H1 (cell line): ENCODE data around the gene EEIG2. TPM values are rescaled to one million over a fixed set of nuclear protein-coding genes. Genes with fewer than 3 reads are reported as not detected.

Source experiments
- CTCF ChIA-PET: fragments of 300-600 bp; sonication (Branson Sonifier 250); formaldehyde crosslinking; loops from one replicate; lab custom pipeline; 2021; ENCODE audit not compliant: partially characterized antibody; lab: Charles Lee
- POLR2A ChIA-PET: fragments of 300-600 bp; sonication (Branson Sonifier 250); formaldehyde crosslinking; loops from one replicate; lab custom pipeline; 2021; ENCODE audit warnings: inconsistent platforms; ENCODE audit not compliant: partially characterized antibody; lab: Charles Lee
- DNase-seq, 2 experiments: peaks; one replicate each; pipeline versions ENCODE4 v3.0.0 to v3.0.0-alpha.2; 2010 to 2022; ENCODE audit warnings: low spot score in 2 of 2, low read depth in 1 of 2, mixed read lengths in 1 of 2
- FAIRE-seq: peaks from 2 replicates; lab custom pipeline; 2011; peaks lifted over from hg19 to GRCh38; lab: Jason Lieb, UNC
- H2AFZ ChIP-seq: 2 replicates; pipeline ENCODE4 v1.8.1; 2012; ENCODE audit warnings: low read length, inconsistent platforms
- H2AK5ac ChIP-seq: 2 replicates; pipeline ENCODE4 v1.6.1; 2013; ENCODE audit warnings: low read depth, low read length
- H2BK120ac ChIP-seq: replicated peaks from 2 replicates; pipeline ENCODE3; 2013; ENCODE audit warnings: low read depth, low read length, inconsistent platforms
- H2BK12ac ChIP-seq: 2 replicates; pipeline ENCODE4 v1.6.1; 2013; ENCODE audit warnings: low read depth, low read length
- H2BK15ac ChIP-seq: 2 replicates; pipeline ENCODE4 v1.6.1; 2013; ENCODE audit warnings: low read length
- H2BK20ac ChIP-seq: 2 replicates; pipeline ENCODE4 v1.6.1; 2013; ENCODE audit warnings: low read length
- H2BK5ac ChIP-seq: 2 replicates; pipeline ENCODE4 v1.6.1; 2013; ENCODE audit warnings: low read depth, low read length
- H3K14ac ChIP-seq: 2 replicates; pipeline ENCODE4 v1.6.1; 2013; ENCODE audit warnings: inconsistent platforms; ENCODE audit not compliant: insufficient read length
- H3K18ac ChIP-seq: 2 replicates; pipeline ENCODE4 v1.6.1; 2013; ENCODE audit warnings: low read length; ENCODE audit errors: extremely low read depth
- H3K23ac ChIP-seq: 2 replicates; pipeline ENCODE4 v1.6.1; 2013; ENCODE audit warnings: inconsistent platforms; ENCODE audit not compliant: insufficient read length
- H3K23me2 ChIP-seq: 2 replicates; pipeline ENCODE4 v1.6.1; 2013; ENCODE audit warnings: low read depth, low read length
- H3K27ac ChIP-seq: 2 replicates; pipeline ENCODE4 v1.6.1; 2011; ENCODE audit warnings: low read depth, low read length, inconsistent platforms
- H3K27me3 ChIP-seq, 4 experiments: replicated peaks in 1 of 4; 1 replicate in 1 of 4; 2 replicates in 3 of 4; pipeline versions ENCODE4 v1.6.1 to v1.8.1; 2011 to 2013; ENCODE audit warnings: low read length in 3 of 4, mild to moderate bottlenecking in 3 of 4, inconsistent platforms in 2 of 4, mixed read lengths in 2 of 4, moderate library complexity in 1 of 4; ENCODE audit not compliant: control insufficient read depth in 3 of 4, insufficient read depth in 3 of 4; ENCODE audit errors: extremely low read depth in 1 of 4
- H3K36me3 ChIP-seq, 4 experiments: 2 replicates each; pipeline versions ENCODE4 v1.6.1 to v1.8.1; 2011 to 2013; ENCODE audit warnings: mild to moderate bottlenecking in 4 of 4, low read length in 3 of 4, moderate library complexity in 2 of 4, control low read depth in 1 of 4, inconsistent platforms in 1 of 4; ENCODE audit not compliant: insufficient read depth in 4 of 4, control insufficient read depth in 2 of 4
- H3K4ac ChIP-seq: replicated peaks from 2 replicates; pipeline ENCODE3; 2013; ENCODE audit warnings: low read length, low read depth, mixed read lengths, inconsistent platforms; ENCODE audit not compliant: insufficient read length
- H3K4me1 ChIP-seq, 4 experiments: replicated peaks in 1 of 4; 1 replicate in 1 of 4; 2 replicates in 3 of 4; pipeline versions ENCODE4 v1.6.1 to v1.8.1; 2011 to 2013; ENCODE audit warnings: low read length in 3 of 4, inconsistent platforms in 2 of 4, mixed read lengths in 1 of 4; ENCODE audit not compliant: insufficient read depth in 4 of 4, control insufficient read depth in 3 of 4
- H3K4me2 ChIP-seq, 2 experiments: 2 replicates each; pipeline versions ENCODE4 v1.6.1 to v1.8.1; 2011 to 2013; ENCODE audit warnings: low read depth in 2 of 2, low read length in 2 of 2, control low read depth in 1 of 2, inconsistent platforms in 1 of 2, mild to moderate bottlenecking in 1 of 2; ENCODE audit not compliant: insufficient read depth in 1 of 2
- H3K4me3 ChIP-seq, 4 experiments: fragments of 200-600, 300-600 bp in 1 of 4; sonication (generic), shearing (Covaris generic), sonication (Bioruptor Twin) in 1 of 4; 2 replicates each; pipeline versions ENCODE4 v1.5.1 to v1.8.1; 2011 to 2016; ENCODE audit warnings: low read length in 4 of 4, low read depth in 3 of 4, control low read depth in 2 of 4, inconsistent platforms in 2 of 4, mild to moderate bottlenecking in 2 of 4, mixed read lengths in 1 of 4, moderate library complexity in 1 of 4; ENCODE audit not compliant: insufficient read depth in 2 of 4; ENCODE audit errors: extremely low read depth in 1 of 4
- H3K56ac ChIP-seq: replicated peaks from 2 replicates; pipeline ENCODE3; 2013; ENCODE audit warnings: low read depth, mild to moderate bottlenecking, mixed read lengths, low read length, inconsistent platforms; ENCODE audit not compliant: insufficient read length
- H3K79me1 ChIP-seq: 2 replicates; pipeline ENCODE4 v1.6.1; 2013; ENCODE audit warnings: low read depth, low read length, control low read depth
- H3K79me2 ChIP-seq, 2 experiments: 2 replicates each; pipeline versions ENCODE4 v1.6.1 to v1.8.1; 2012 to 2013; ENCODE audit warnings: low read length in 2 of 2, mild to moderate bottlenecking in 2 of 2, inconsistent platforms in 1 of 2; ENCODE audit not compliant: insufficient read depth in 2 of 2, control insufficient read depth in 1 of 2
- H3K9ac ChIP-seq, 4 experiments: replicated peaks in 1 of 4; 1 replicate in 1 of 4; 2 replicates in 3 of 4; pipeline versions ENCODE4 v1.6.1 to v1.8.1; 2011 to 2013; ENCODE audit warnings: low read depth in 3 of 4, low read length in 3 of 4, control low read depth in 2 of 4, mild to moderate bottlenecking in 2 of 4, moderate library complexity in 2 of 4, inconsistent platforms in 1 of 4; ENCODE audit errors: extremely low read depth in 1 of 4
- H3K9me3 ChIP-seq, 2 experiments: 2 replicates each; pipeline versions ENCODE4 v1.6.1 to v1.8.1; 2012 to 2013; ENCODE audit warnings: mild to moderate bottlenecking in 2 of 2, moderate library complexity in 2 of 2, control low read depth in 1 of 2, inconsistent platforms in 1 of 2, low read depth in 1 of 2, low read length in 1 of 2, mixed read lengths in 1 of 2; ENCODE audit not compliant: insufficient read depth in 2 of 2
- H4K20me1 ChIP-seq, 2 experiments: replicated peaks in 1 of 2; 2 replicates each; pipeline versions ENCODE3 to v1.8.1; 2011 to 2013; ENCODE audit warnings: inconsistent platforms in 2 of 2, low read length in 2 of 2, mild to moderate bottlenecking in 1 of 2; ENCODE audit not compliant: insufficient read depth in 2 of 2, control insufficient read depth in 1 of 2
- H4K5ac ChIP-seq: 2 replicates; pipeline ENCODE4 v1.6.1; 2013; ENCODE audit warnings: low read length, low read depth, mixed read lengths, inconsistent platforms; ENCODE audit not compliant: insufficient read length
- H4K8ac ChIP-seq: 2 replicates; pipeline ENCODE4 v1.8.0; 2013; ENCODE audit warnings: mild to moderate bottlenecking, moderate library complexity, low read length, inconsistent platforms; ENCODE audit not compliant: insufficient read depth; ENCODE audit errors: extremely low read depth
- H4K91ac ChIP-seq: replicated peaks from 2 replicates; pipeline ENCODE3; 2013; ENCODE audit warnings: low read length, mixed read lengths, inconsistent platforms; ENCODE audit not compliant: insufficient read length
- BCL11A ChIP-seq, 2 experiments: IDR thresholded peaks; one replicate each; pipeline ENCODE4 v1.6.1; 2011; ENCODE audit warnings: low read depth in 2 of 2, low read length in 2 of 2, mild to moderate bottlenecking in 2 of 2
- CTBP2 ChIP-seq: IDR thresholded peaks from 2 replicates; pipeline ENCODE4 v1.7.0; 2011; ENCODE audit warnings: borderline replicate concordance, mild to moderate bottlenecking, moderate library complexity, mixed read lengths, low read length; ENCODE audit not compliant: insufficient read depth, insufficient read length
- EZH2 ChIP-seq: fragments of 200-600 bp; sonication (generic); IDR thresholded peaks from 2 replicates; pipeline ENCODE4 v1.7.1; 2012; ENCODE audit warnings: low read depth, mild to moderate bottlenecking, moderate library complexity, low read length, inconsistent platforms; ENCODE audit not compliant: severe bottlenecking
- FOSL1 ChIP-seq: IDR thresholded peaks from 2 replicates; pipeline ENCODE4 v1.6.1; 2011; ENCODE audit warnings: mild to moderate bottlenecking, low read depth, low read length, moderate library complexity; ENCODE audit not compliant: insufficient read depth
- GTF2F1 ChIP-seq: IDR thresholded peaks from 2 replicates; pipeline ENCODE4 v1.6.1; 2012; ENCODE audit warnings: low read depth, low read length, improper control_type of control experiment, borderline replicate concordance
- HDAC2 ChIP-seq, 2 experiments: fragments of 300-600 bp in 1 of 2; sonication (generic) in 1 of 2; IDR thresholded peaks; 2 replicates each; pipeline ENCODE4 v1.6.1; 2011 to 2012; ENCODE audit warnings: low read depth in 2 of 2, low read length in 2 of 2, mild to moderate bottlenecking in 2 of 2, moderate library complexity in 2 of 2, borderline replicate concordance in 1 of 2, inconsistent platforms in 1 of 2
- JUND ChIP-seq: IDR thresholded peaks from 2 replicates; pipeline ENCODE4 v1.6.1; 2011; ENCODE audit warnings: mild to moderate bottlenecking, improper control_type of control experiment, low read length
- POLR2A ChIP-seq, 2 experiments: IDR thresholded peaks; 1 replicate in 1 of 2; 2 replicates in 1 of 2; pipeline ENCODE4 v1.6.1; 2011; ENCODE audit warnings: low read depth in 2 of 2, low read length in 2 of 2, mild to moderate bottlenecking in 2 of 2; ENCODE audit errors: control extremely low read depth in 1 of 2
- SIRT6 ChIP-seq: IDR thresholded peaks from one replicate; pipeline ENCODE4 v1.7.1; 2012; ENCODE audit warnings: low read length, inconsistent platforms
- SP1 ChIP-seq: IDR thresholded peaks from 2 replicates; pipeline ENCODE4 v1.6.1; 2011; ENCODE audit warnings: low read depth, low read length
- SP2 ChIP-seq: IDR thresholded peaks from 2 replicates; pipeline ENCODE4 v1.6.1; 2012; ENCODE audit warnings: mild to moderate bottlenecking, low read length, inconsistent platforms
- SUZ12 ChIP-seq: fragments of 200-600 bp; sonication (generic); IDR thresholded peaks from 2 replicates; pipeline ENCODE4 v1.6.1; 2012; ENCODE audit warnings: mild to moderate bottlenecking, inconsistent platforms, low read length, moderate library complexity, mixed read lengths
- TAF1 ChIP-seq: IDR thresholded peaks from 2 replicates; pipeline ENCODE4 v1.6.1; 2011; ENCODE audit warnings: mild to moderate bottlenecking, low read depth, low read length
- polyA plus RNA-seq, 7 experiments: library from polyadenylated mRNA; depleted of rRNA in 3 of 7; stranded (reverse) in 5 of 7; unstranded in 2 of 7; fragments of >200 nt in 5 of 7; fragments of 200-250 nt in 2 of 7; gene quantifications; 1 replicate in 5 of 7; 2 replicates in 1 of 7; 4 replicates in 1 of 7; pipeline versions ENCODE4 v1.2.1 to v1.2.3, GENCODE V29; 2011 to 2013; ENCODE audit warnings: missing spikeins in 2 of 7, mixed read lengths in 2 of 7
- total RNA-seq: library from RNA; stranded (reverse); fragmentation: NEBNext Ultra II Directional; extraction: Animal tissue kit (Norgen Biotek cat#: 25700); gene quantifications from 2 replicates; pipeline ENCODE4 v1.2.1, GENCODE V29; 2021
- TF ChIP-seq, protein P1 (sequence below): IDR thresholded peaks from 2 replicates; pipeline ENCODE4 v1.6.1; 2012; ENCODE audit warnings: low read length, inconsistent platforms

Gene EEIG2
- total and polyA plus RNA-seq, 2 of the 8 experiments (the other 6 are each of a cell fraction or from before 2014, with no cell fraction given) = 6.1 to 20.1 TPM

DNA sequence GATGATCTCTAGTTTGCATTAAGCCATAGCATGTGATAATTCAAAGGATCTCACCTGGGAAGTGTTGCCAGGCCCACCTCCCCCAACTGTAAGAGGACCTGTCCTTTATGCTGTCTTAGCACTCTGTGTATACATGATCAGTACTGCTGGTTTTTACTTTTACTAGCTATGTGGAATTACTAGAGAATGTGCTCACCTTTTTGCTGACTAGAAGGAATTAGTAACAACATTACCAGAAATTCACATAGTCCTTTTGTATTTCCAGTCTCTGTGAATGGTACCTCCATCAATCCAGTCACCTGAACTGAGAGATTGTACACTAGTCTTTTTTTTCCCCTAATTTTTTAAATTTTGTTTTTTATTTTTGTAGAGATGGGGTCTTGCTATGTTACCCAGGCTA lies 46.6 kb downstream of the EEIG2 start:
- no peak overlapping the region for H3K27ac ChIP-seq
- FAIRE-seq (no peak), DNase-seq (no peak)
- H3K79me2 ChIP-seq = no peaks in the 10 kb centered on the region
- no peaks in the 10 kb centered on the region for H3K23me2 ChIP-seq
- H2AK5ac ChIP-seq = no peak overlapping the region
- no peaks in the 10 kb centered on the region for H4K20me1 ChIP-seq
- no peak overlapping the region for H4K5ac ChIP-seq
- H2AFZ ChIP-seq = no peak overlapping the region
- H3K79me1 ChIP-seq = no peaks in the 10 kb centered on the region
- H2BK120ac ChIP-seq = no peak overlapping the region
- H3K9me3 ChIP-seq = no peaks in the 10 kb centered on the region
- H3K18ac ChIP-seq = no peak overlapping the region
- no peak overlapping the region for H3K4me2 ChIP-seq
- H4K91ac ChIP-seq = no peak overlapping the region
- H2BK15ac ChIP-seq = no peak overlapping the region
- peaks cover 0 to 2% (median 0%) of the 10 kb centered on the region in 4 experiments; a peak in 2 of 8 replicates for H3K36me3 ChIP-seq
- no peak overlapping the region for H3K23ac ChIP-seq
- ChIA-PET CTCF (interaction anchor here (1.5 kb wide), 1 partner anchor 45 kb away, joined by 5 read pairs; no protein-coding TSS in a partner anchor), POLR2A (no interaction called here)
- H3K4ac ChIP-seq = no peak overlapping the region
- no peak overlapping the region for H2BK12ac ChIP-seq
- no peaks in the 10 kb centered on the region for H3K27me3 ChIP-seq
- no peak overlapping the region for H3K4me3 ChIP-seq
- no peak overlapping the region for H2BK5ac ChIP-seq
- H4K8ac ChIP-seq = no peak overlapping the region
- H3K14ac ChIP-seq = no peak overlapping the region
- H2BK20ac ChIP-seq = no peak overlapping the region
- H3K56ac ChIP-seq = no peak overlapping the region
- H3K9ac ChIP-seq = no peak overlapping the region
- H3K4me1 ChIP-seq = no peaks in the 10 kb centered on the region
- no peak for TF ChIP-seq SP1
- no peak for TF ChIP-seq GTF2F1
- TF ChIP-seq HDAC2 (IDR thresholded peaks at IDR 0.05; ENCODE audit: borderline replicate concordance in 1 of 2, low read depth in 2 of 2, low read length in 2 of 2) = no peak
- TF ChIP-seq JUND = no peak
- TF ChIP-seq BCL11A (IDR thresholded peaks at IDR 0.05; ENCODE audit: low read depth in 2 of 2, low read length in 2 of 2) = no peak
- TF ChIP-seq, protein P1, sequence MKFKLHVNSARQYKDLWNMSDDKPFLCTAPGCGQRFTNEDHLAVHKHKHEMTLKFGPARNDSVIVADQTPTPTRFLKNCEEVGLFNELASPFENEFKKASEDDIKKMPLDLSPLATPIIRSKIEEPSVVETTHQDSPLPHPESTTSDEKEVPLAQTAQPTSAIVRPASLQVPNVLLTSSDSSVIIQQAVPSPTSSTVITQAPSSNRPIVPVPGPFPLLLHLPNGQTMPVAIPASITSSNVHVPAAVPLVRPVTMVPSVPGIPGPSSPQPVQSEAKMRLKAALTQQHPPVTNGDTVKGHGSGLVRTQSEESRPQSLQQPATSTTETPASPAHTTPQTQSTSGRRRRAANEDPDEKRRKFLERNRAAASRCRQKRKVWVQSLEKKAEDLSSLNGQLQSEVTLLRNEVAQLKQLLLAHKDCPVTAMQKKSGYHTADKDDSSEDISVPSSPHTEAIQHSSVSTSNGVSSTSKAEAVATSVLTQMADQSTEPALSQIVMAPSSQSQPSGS = no peak
- TF ChIP-seq TAF1 = no peak
- no peak for TF ChIP-seq SIRT6
- TF ChIP-seq SUZ12 = no peak
- TF ChIP-seq SP2 = no peak
- TF ChIP-seq CTBP2 = no peak
- TF ChIP-seq POLR2A (IDR thresholded peaks at IDR 0.05; ENCODE audit: control extremely low read depth in 1 of 2, low read depth in 2 of 2, low read length in 2 of 2) = no peak
- no peak for TF ChIP-seq FOSL1
- no peak for TF ChIP-seq EZH2
